Measurements from ENCODE around the gene TPBGL. TPM values are rescaled to one million over a fixed set of nuclear protein-coding genes. Genes with fewer than 3 reads are reported as not detected.

The TPBGL gene
- total and polyA plus RNA-seq, 3 experiments from 2014 or later = 0.09 to 0.23 TPM; not detected in 1

GRCh38 chr11:75237050-75237449 is 3.5 kb upstream of the TPBGL start:
- DNase-seq = no peak
- POLR2A ChIA-PET = no interaction called here
- peaks cover 19 to 54% of the 10 kb centered on the region in 2 donors for H3K27me3 Mint-ChIP-seq
- no peaks in the 10 kb centered on the region for H3K36me3 ChIP-seq (ENCODE audit: insufficient read depth, low read length)
- H3K27me3 ChIP-seq (ENCODE audit: insufficient read depth, low read length, poor library complexity, severe bottlenecking) = peaks cover 12% of the 10 kb centered on the region
- peaks cover 0 to 12% (median 0%) of the 10 kb centered on the region in 3 donors for H3K4me1 Mint-ChIP-seq
- H3K4me3 Mint-ChIP-seq = no peak overlapping the region
- no peak overlapping the region for H3K27ac ChIP-seq (ENCODE audit: low read depth, low read length)
- H3K4me3 ChIP-seq (ENCODE audit: low read length) = no peak overlapping the region
- no peak overlapping the region for H3K27ac Mint-ChIP-seq
- CTCF ChIA-PET = interaction anchor here (1.6 to 17.5 kb wide), 3 partner anchors 12 to 91 kb away, joined by 3 to 419 read pairs (median 6); partner anchors contain the start of gene SLCO2B1
- peaks cover 8% of the 10 kb centered on the region for H3K4me1 ChIP-seq (ENCODE audit: insufficient read depth, low read length)
- H3K36me3 Mint-ChIP-seq = peaks cover 0 to 6% (median 4%) of the 10 kb centered on the region in 3 donors
- H3K9me3 ChIP-seq (ENCODE audit: low read length) = no peaks in the 10 kb centered on the region
- H3K9me3 Mint-ChIP-seq = no peaks in the 10 kb centered on the region

GRCh38 chr11:75238595-75239440 is 1.8 kb upstream of the TPBGL start:
- Histone ChIP-seq H3K27me3 (ENCODE audit: insufficient read depth, low read length, poor library complexity, severe bottlenecking) (peaks cover 20% of the 10 kb centered on the region), H3K36me3 (ENCODE audit: insufficient read depth, low read length) (no peaks in the 10 kb centered on the region), H3K27ac (ENCODE audit: low read depth, low read length) (no peak overlapping the region), H3K4me3 (ENCODE audit: low read length) (no peak overlapping the region), H3K9me3 (ENCODE audit: low read length) (no peaks in the 10 kb centered on the region), H3K4me1 (ENCODE audit: insufficient read depth, low read length) (peaks cover 8% of the 10 kb centered on the region)
- peaks cover 0 to 23% (median 5%) of the 10 kb centered on the region in 3 donors for H3K4me1 Mint-ChIP-seq
- H3K36me3 Mint-ChIP-seq = peaks cover 0 to 4% (median 3%) of the 10 kb centered on the region in 3 donors
- no peak overlapping the region for H3K27ac Mint-ChIP-seq
- H3K27me3 Mint-ChIP-seq = peaks cover 27 to 62% of the 10 kb centered on the region in 2 donors
- ChIA-PET CTCF (interaction anchor here (1.4 to 17.5 kb wide), 5 partner anchors 10 to 308 kb away, joined by 3 to 419 read pairs (median 10); partner anchors contain the start of gene SLCO2B1), POLR2A (no interaction called here)
- H3K9me3 Mint-ChIP-seq = no peaks in the 10 kb centered on the region
- H3K4me3 Mint-ChIP-seq = peak overlapping the region in 6 of 7 donors; percentile 6 to 73 (median 42)
- no peak for DNase-seq

- Mint-ChIP-seq H3K27ac (peak overlapping the region in 3 of 8 donors; percentile 23 to 78 (median 61)), H3K27me3 (peaks cover 30 to 59% of the 10 kb centered on the region in 2 donors), H3K4me3 (peak overlapping the region; percentile 47 to 85 (median 73)), H3K36me3 (peaks cover 0 to 4% (median 3%) of the 10 kb centered on the region in 3 donors), H3K4me1 (peaks cover 0 to 23% (median 5%) of the 10 kb centered on the region in 3 donors), H3K9me3 (peaks cover 0 to 2% (median 0%) of the 10 kb centered on the region in 5 donors)
- Histone ChIP-seq H3K9me3 (ENCODE audit: low read length) (no peaks in the 10 kb centered on the region), H3K27ac (ENCODE audit: low read depth, low read length) (no peak overlapping the region), H3K27me3 (ENCODE audit: insufficient read depth, low read length, poor library complexity, severe bottlenecking) (peaks cover 20% of the 10 kb centered on the region), H3K4me3 (ENCODE audit: low read length) (no peak overlapping the region), H3K4me1 (ENCODE audit: insufficient read depth, low read length) (peaks cover 8% of the 10 kb centered on the region), H3K36me3 (ENCODE audit: insufficient read depth, low read length) (no peaks in the 10 kb centered on the region)
- POLR2A ChIA-PET = no interaction called here
- CTCF ChIA-PET = interaction anchor here (1.4 to 17.5 kb wide), 5 partner anchors 9 to 309 kb away, joined by 3 to 419 read pairs (median 10); partner anchors contain the start of gene SLCO2B1
- DNase-seq = no peak
Measured at GRCh38 chr11:75239531-75240290, 863 bp upstream of the TPBGL start.

GRCh38 chr11:75241036-75241905 is 697 bp downstream of the TPBGL start:
- H3K27ac ChIP-seq (ENCODE audit: low read depth, low read length) = no peak overlapping the region
- Mint-ChIP-seq H3K36me3 (peaks cover 0 to 3% (median 0%) of the 10 kb centered on the region in 3 donors), H3K4me1 (peaks cover 0 to 23% (median 5%) of the 10 kb centered on the region in 3 donors), H3K4me3 (peak overlapping the region; percentile 68 to 89 (median 74)), H3K27ac (no peak overlapping the region), H3K27me3 (peaks cover 25 to 49% of the 10 kb centered on the region in 2 donors), H3K9me3 (peaks cover 0 to 2% (median 0%) of the 10 kb centered on the region in 5 donors)
- H3K27me3 ChIP-seq (ENCODE audit: insufficient read depth, low read length, poor library complexity, severe bottlenecking) = peaks cover 20% of the 10 kb centered on the region
- H3K36me3 ChIP-seq (ENCODE audit: insufficient read depth, low read length) = no peaks in the 10 kb centered on the region
- POLR2A ChIA-PET = interaction anchor here (1.1 to 1.3 kb wide), 2 partner anchors 101 to 313 kb away, joined by 3 to 4 read pairs; no protein-coding TSS in a partner anchor
- H3K9me3 ChIP-seq (ENCODE audit: low read length) = no peaks in the 10 kb centered on the region
- H3K4me3 ChIP-seq (ENCODE audit: low read length) = no peak overlapping the region
- CTCF ChIA-PET = interaction anchor here (0.6 to 17.5 kb wide), 25 partner anchors 9 to 1603 kb away, joined by 3 to 419 read pairs (median 4); partner anchors contain the start of genes SLCO2B1, SPCS2 and XRRA1
- H3K4me1 ChIP-seq (ENCODE audit: insufficient read depth, low read length) = peaks cover 8% of the 10 kb centered on the region
- peak; percentile 77 to 84 (median 83) for DNase-seq

GRCh38 chr11:75241906-75242644 is 1.5 kb downstream of the TPBGL start:
- Histone ChIP-seq H3K4me1 (ENCODE audit: insufficient read depth, low read length) (peaks cover 8% of the 10 kb centered on the region), H3K27me3 (ENCODE audit: insufficient read depth, low read length, poor library complexity, severe bottlenecking) (peaks cover 20% of the 10 kb centered on the region), H3K4me3 (ENCODE audit: low read length) (no peak overlapping the region), H3K9me3 (ENCODE audit: low read length) (no peaks in the 10 kb centered on the region), H3K36me3 (ENCODE audit: insufficient read depth, low read length) (no peaks in the 10 kb centered on the region), H3K27ac (ENCODE audit: low read depth, low read length) (no peak overlapping the region)
- ChIA-PET CTCF (interaction anchor here (0.9 to 17.5 kb wide), 19 partner anchors 9 to 312 kb away, joined by 3 to 419 read pairs (median 4); partner anchors contain the start of gene SLCO2B1), POLR2A (interaction anchor here (1.1 to 1.3 kb wide), 2 partner anchors 102 to 313 kb away, joined by 3 to 4 read pairs; no protein-coding TSS in a partner anchor)
- no peak for DNase-seq
- no peak overlapping the region for H3K27ac Mint-ChIP-seq
- H3K36me3 Mint-ChIP-seq = peaks cover 0 to 3% (median 0%) of the 10 kb centered on the region in 3 donors
- H3K27me3 Mint-ChIP-seq = peaks cover 25 to 46% of the 10 kb centered on the region in 2 donors
- H3K9me3 Mint-ChIP-seq = peaks cover 0 to 2% (median 0%) of the 10 kb centered on the region in 5 donors
- H3K4me3 Mint-ChIP-seq = peak overlapping the region; percentile 68 to 91 (median 81)
- peaks cover 0 to 23% (median 5%) of the 10 kb centered on the region in 3 donors for H3K4me1 Mint-ChIP-seq

GRCh38 chr11:75242722-75243600 is 2.4 kb downstream of the TPBGL start:
- H3K4me1 Mint-ChIP-seq = peaks cover 0 to 23% (median 5%) of the 10 kb centered on the region in 3 donors

More at GRCh38 chr11:75242722-75243600, 2.4 kb downstream of the TPBGL start:
- H3K27me3 Mint-ChIP-seq = peaks cover 24 to 39% of the 10 kb centered on the region in 2 donors
- ChIA-PET POLR2A (interaction anchor here (1.3 kb wide), 1 partner anchor 314 kb away, joined by 3 read pairs; no protein-coding TSS in a partner anchor), CTCF (interaction anchor here (0.9 to 17.5 kb wide), 10 partner anchors 11 to 220 kb away, joined by 3 to 419 read pairs (median 6); partner anchors contain the start of gene SLCO2B1)
- H3K4me3 Mint-ChIP-seq = peak overlapping the region; percentile 68 to 91 (median 81)
- Histone ChIP-seq H3K27ac (ENCODE audit: low read depth, low read length) (no peak overlapping the region), H3K4me3 (ENCODE audit: low read length) (no peak overlapping the region), H3K36me3 (ENCODE audit: insufficient read depth, low read length) (no peaks in the 10 kb centered on the region), H3K9me3 (ENCODE audit: low read length) (no peaks in the 10 kb centered on the region), H3K4me1 (ENCODE audit: insufficient read depth, low read length) (peaks cover 8% of the 10 kb centered on the region), H3K27me3 (ENCODE audit: insufficient read depth, low read length, poor library complexity, severe bottlenecking) (peaks cover 20% of the 10 kb centered on the region)
- no peak overlapping the region for H3K27ac Mint-ChIP-seq
- DNase-seq = no peak
- H3K36me3 Mint-ChIP-seq = no peaks in the 10 kb centered on the region
- H3K9me3 Mint-ChIP-seq = peaks cover 0 to 2% (median 0%) of the 10 kb centered on the region in 5 donors

All from CD8-positive, alpha-beta memory T cell (primary cell).